ENCODE results near the gene ARL9.
A peak's percentile ranks its signal among the peaks of the same experiment; 100 is the strongest.

ARL9 gene

GRCh38 chr4:56530269-56531148 is 24.9 kb downstream of the ARL9 start (continued):
- TF ChIP-seq ZNF335 (tag by site-specific recombination; conservative IDR thresholded peaks at IDR 0.05) (peak; percentile 51), KLF10 (tag by site-specific recombination; IDR thresholded peaks at IDR 0.05) (no peak), SP7 (tag by site-specific recombination; IDR thresholded peaks at IDR 0.05) (no peak; the same call in 1 of the 2 replicates), RBAK (tag by site-specific recombination; IDR thresholded peaks at IDR 0.05) (no peak), ZNF140 (tag by site-specific recombination; IDR thresholded peaks at IDR 0.05) (no peak), ZFP37 (tag by site-specific recombination; IDR thresholded peaks at IDR 0.05) (no peak)

- POLR2A ChIA-PET = no interaction called here
- CTCF ChIA-PET = interaction anchor here (0.7 to 0.9 kb wide), 2 partner anchors 13 to 312 kb away, joined by 3 to 5 read pairs; no protein-coding TSS in a partner anchor
- peak overlapping the region; percentile 48; the same call in 1 of the 2 replicates for H3K4me3 ChIP-seq (ENCODE audit: low read depth, low read length)
- H3K4me1 ChIP-seq (ENCODE audit: control insufficient read depth, insufficient read depth, low read length) = no peaks in the 10 kb centered on the region
- TF ChIP-seq ZNF621 (tag by site-specific recombination; IDR thresholded peaks at IDR 0.05) (no peak), ZNF169 (tag by site-specific recombination; IDR thresholded peaks at IDR 0.05) (no peak), ZNF114 (tag by site-specific recombination; IDR thresholded peaks at IDR 0.05) (no peak), ZNF548 (tag by site-specific recombination; IDR thresholded peaks at IDR 0.05) (no peak), ZNF530 (tag by site-specific recombination; IDR thresholded peaks at IDR 0.05; ENCODE audit: low read depth) (no peak), ZNF184 (tag by site-specific recombination; IDR thresholded peaks at IDR 0.05) (no peak), SCRT2 (tag by site-specific recombination; IDR thresholded peaks at IDR 0.05) (peak; percentile 91), ZNF416 (tag by site-specific recombination; IDR thresholded peaks at IDR 0.05) (no peak), HOXA7 (CRISPR knock-in tag; IDR thresholded peaks at IDR 0.05; ENCODE audit: borderline replicate concordance) (no peak), MZF1 (tag by site-specific recombination; IDR thresholded peaks at IDR 0.05; ENCODE audit: borderline replicate concordance) (peak; percentile 55; the same call in 1 of the 2 replicates), ZNF623 (tag by site-specific recombination; IDR thresholded peaks at IDR 0.05) (no peak)
- no peak overlapping the region for H3K27ac ChIP-seq (ENCODE audit: extremely low read depth, low read depth, low read length)
- H3K9me3 ChIP-seq (ENCODE audit: control insufficient read depth, insufficient read depth, low read depth, low read length) = no peaks in the 10 kb centered on the region
- no peaks in the 10 kb centered on the region for H3K36me3 ChIP-seq (ENCODE audit: control insufficient read depth in 2 of 2, insufficient read depth in 1 of 2, low read length in 2 of 2)
Observed at GRCh38 chr4:56531149-56531770, 25.7 kb downstream of the ARL9 start.

- H3K27ac ChIP-seq (ENCODE audit: extremely low read depth, low read depth, low read length) = no peak overlapping the region
- POLR2A ChIA-PET = no interaction called here
- TF ChIP-seq ZNF510 (tag by site-specific recombination; IDR thresholded peaks at IDR 0.05; ENCODE audit: insufficient replicate concordance) (no peak), ZNF211 (tag by site-specific recombination; IDR thresholded peaks at IDR 0.05; ENCODE audit: low read depth) (no peak), KLF8 (tag by site-specific recombination; IDR thresholded peaks at IDR 0.05) (no peak), ZNF561 (tag by site-specific recombination; IDR thresholded peaks at IDR 0.05; ENCODE audit: borderline replicate concordance) (no peak), ZNF416 (tag by site-specific recombination; IDR thresholded peaks at IDR 0.05) (no peak), ZNF518A (tag by site-specific recombination; conservative IDR thresholded peaks at IDR 0.05; ENCODE audit: low read depth) (no peak), ZNF704 (tag by site-specific recombination; IDR thresholded peaks at IDR 0.05) (no peak), WT1 (tag by site-specific recombination; IDR thresholded peaks at IDR 0.05) (no peak), HOXC10 (CRISPR knock-in tag; IDR thresholded peaks at IDR 0.05) (no peak), ZBTB26 (tag by site-specific recombination; optimal IDR thresholded peaks at IDR 0.05) (no peak)
Observed at GRCh38 chr4:56531823-56532222, 26.2 kb downstream of the ARL9 start.

More at GRCh38 chr4:56531823-56532222, 26.2 kb downstream of the ARL9 start:
- Histone ChIP-seq H3K4me3 (ENCODE audit: low read depth, low read length) (no peak overlapping the region), H3K36me3 (ENCODE audit: control insufficient read depth in 2 of 2, insufficient read depth in 1 of 2, low read length in 2 of 2) (no peaks in the 10 kb centered on the region), H3K4me1 (ENCODE audit: control insufficient read depth, insufficient read depth, low read length) (no peaks in the 10 kb centered on the region), H3K9me3 (ENCODE audit: control insufficient read depth, insufficient read depth, low read depth, low read length) (no peaks in the 10 kb centered on the region)
- CTCF ChIA-PET = interaction anchor here (0.9 kb wide), 1 partner anchor 13 kb away, joined by 3 read pairs; no protein-coding TSS in a partner anchor

All from HEK293 (cell line).